HepG2 (cell line): ENCODE results near the gene PKD2L1. TPM values are rescaled to one million over a fixed set of nuclear protein-coding genes. Genes with fewer than 3 reads are reported as not detected.
A peak's percentile ranks its signal among the peaks of the same experiment; 100 is the strongest.

Experiments
- ATF6 ChIP-seq: sonication (generic); formaldehyde crosslinking; conservative IDR thresholded peaks from 2 replicates; pipeline ENCODE4 v1.4.0; 2020; ENCODE audit warnings: missing genetic modification reagents
- DNMT3B ChIP-seq: conservative IDR thresholded peaks from 2 replicates; pipeline ENCODE4 v1.6.1; 2016; ENCODE audit warnings: missing biosample characterization, control low read depth
- ETV5 ChIP-seq: IDR thresholded peaks from 2 replicates; pipeline ENCODE4 v1.6.1; 2018; ENCODE audit warnings: missing biosample characterization, missing genetic modification reagents, inconsistent platforms, borderline replicate concordance
- FOXK2 ChIP-seq: fragments of 450-650 bp; IDR thresholded peaks from 2 replicates; pipeline ENCODE4 v1.6.1; 2016
- GATAD2A ChIP-seq: IDR thresholded peaks from 2 replicates; pipeline ENCODE4 v1.6.1; 2016
- IRF2 ChIP-seq: IDR thresholded peaks from 2 replicates; pipeline ENCODE4 v1.6.1; 2018; ENCODE audit warnings: missing genetic modification reagents, missing compliant biosample characterization
- KAT2B ChIP-seq: fragments of 150-350 bp; IDR thresholded peaks from 2 replicates; pipeline ENCODE4 v1.6.1; 2014; ENCODE audit warnings: low read depth, low read length, borderline replicate concordance
- MEIS1 ChIP-seq: sonication (generic); formaldehyde crosslinking; IDR thresholded peaks from 2 replicates; pipeline ENCODE4 v1.9.0; 2021; ENCODE audit warnings: mild to moderate bottlenecking, missing genetic modification reagents, moderate library complexity, borderline replicate concordance
- NCOR1 ChIP-seq: fragments of 200-600 bp; sonication (generic); IDR thresholded peaks from 2 replicates; pipeline ENCODE4 v1.7.0; 2017; ENCODE audit warnings: antibody characterized with exemption, low read length, borderline replicate concordance
- RFXAP ChIP-seq: sonication (generic); formaldehyde crosslinking; IDR thresholded peaks from 2 replicates; pipeline ENCODE4 v1.4.0; 2020; ENCODE audit warnings: missing genetic modification reagents, borderline replicate concordance
- STAT5B ChIP-seq: sonication (generic); formaldehyde crosslinking; IDR thresholded peaks from 2 replicates; pipeline ENCODE4 v1.4.0; 2020; ENCODE audit warnings: missing genetic modification reagents
- TCF7 ChIP-seq: sonication (generic); IDR thresholded peaks from 2 replicates; pipeline ENCODE4 v1.6.1; 2016; ENCODE audit warnings: antibody characterized with exemption, low read depth
- YEATS4 ChIP-seq: sonication (generic); formaldehyde crosslinking; IDR thresholded peaks from 2 replicates; pipeline ENCODE4 v1.4.0; 2020; ENCODE audit warnings: missing genetic modification reagents, borderline replicate concordance
- ZBTB33 ChIP-seq: sonication (generic); formaldehyde crosslinking; IDR thresholded peaks from 2 replicates; pipeline ENCODE4 v1.4.0; 2020; ENCODE audit warnings: missing genetic modification reagents
- ZFP90 ChIP-seq: sonication (generic); formaldehyde crosslinking; IDR thresholded peaks from 2 replicates; pipeline ENCODE4 v1.8.0; 2022; ENCODE audit warnings: missing genetic modification reagents, mild to moderate bottlenecking, inconsistent platforms, borderline replicate concordance
- ZNF160 ChIP-seq: sonication (generic); formaldehyde crosslinking; IDR thresholded peaks from 2 replicates; pipeline ENCODE4 v1.8.0; 2022; ENCODE audit warnings: mild to moderate bottlenecking, inconsistent platforms, missing genetic modification reagents
- ZNF580 ChIP-seq: IDR thresholded peaks from 2 replicates; pipeline ENCODE4 v1.6.1; 2016; ENCODE audit warnings: low read depth, borderline replicate concordance
- ZNF737 ChIP-seq: sonication (generic); formaldehyde crosslinking; IDR thresholded peaks from 2 replicates; pipeline ENCODE4 v1.5.0; 2020; ENCODE audit warnings: missing genetic modification reagents, mild to moderate bottlenecking, borderline replicate concordance
- ZNF776 ChIP-seq: sonication (generic); formaldehyde crosslinking; IDR thresholded peaks from 2 replicates; pipeline ENCODE4 v1.4.0; 2020; ENCODE audit warnings: mild to moderate bottlenecking, missing genetic modification reagents
- polyA plus RNA-seq, 8 experiments: library from polyadenylated mRNA; depleted of rRNA in 3 of 8; stranded (reverse) in 7 of 8; unstranded in 1 of 8; fragments of >200 nt; fragmentation: Illumina TruSeq in 4 of 8; extraction: Trizol in 4 of 8; gene quantifications; 2 replicates each; pipeline versions ENCODE4 v1.2.1 to v1.2.3, GENCODE V29; 2011 to 2016; ENCODE audit warnings: low read depth in 4 of 8, missing spikeins in 1 of 8, mixed read lengths in 1 of 8; ENCODE audit not compliant: insufficient read depth in 1 of 8
- total RNA-seq, 5 experiments: library from RNA; depleted of rRNA; stranded (reverse); fragments of >200 nt; fragmentation: Illumina TruSeq; extraction: Trizol; gene quantifications; 2 replicates each; pipeline ENCODE4 v1.2.3, GENCODE V29; 2016; ENCODE audit warnings: low read depth in 1 of 5
- TF ChIP-seq, protein P1 (sequence below): sonication (generic); formaldehyde crosslinking; IDR thresholded peaks from 2 replicates; pipeline ENCODE4 v1.9.0; 2022; ENCODE audit warnings: low read depth, missing genetic modification reagents
- TF ChIP-seq, protein P2 (sequence below): sonication (generic); formaldehyde crosslinking; IDR thresholded peaks from 2 replicates; pipeline ENCODE4 v1.4.0; 2020; ENCODE audit warnings: missing genetic modification reagents

The PKD2L1 gene
- total and polyA plus RNA-seq, 2 of the 13 experiments (the other 11 are each of a cell fraction or from before 2014, with no cell fraction given) = 0.07 to 0.15 TPM

DNA sequence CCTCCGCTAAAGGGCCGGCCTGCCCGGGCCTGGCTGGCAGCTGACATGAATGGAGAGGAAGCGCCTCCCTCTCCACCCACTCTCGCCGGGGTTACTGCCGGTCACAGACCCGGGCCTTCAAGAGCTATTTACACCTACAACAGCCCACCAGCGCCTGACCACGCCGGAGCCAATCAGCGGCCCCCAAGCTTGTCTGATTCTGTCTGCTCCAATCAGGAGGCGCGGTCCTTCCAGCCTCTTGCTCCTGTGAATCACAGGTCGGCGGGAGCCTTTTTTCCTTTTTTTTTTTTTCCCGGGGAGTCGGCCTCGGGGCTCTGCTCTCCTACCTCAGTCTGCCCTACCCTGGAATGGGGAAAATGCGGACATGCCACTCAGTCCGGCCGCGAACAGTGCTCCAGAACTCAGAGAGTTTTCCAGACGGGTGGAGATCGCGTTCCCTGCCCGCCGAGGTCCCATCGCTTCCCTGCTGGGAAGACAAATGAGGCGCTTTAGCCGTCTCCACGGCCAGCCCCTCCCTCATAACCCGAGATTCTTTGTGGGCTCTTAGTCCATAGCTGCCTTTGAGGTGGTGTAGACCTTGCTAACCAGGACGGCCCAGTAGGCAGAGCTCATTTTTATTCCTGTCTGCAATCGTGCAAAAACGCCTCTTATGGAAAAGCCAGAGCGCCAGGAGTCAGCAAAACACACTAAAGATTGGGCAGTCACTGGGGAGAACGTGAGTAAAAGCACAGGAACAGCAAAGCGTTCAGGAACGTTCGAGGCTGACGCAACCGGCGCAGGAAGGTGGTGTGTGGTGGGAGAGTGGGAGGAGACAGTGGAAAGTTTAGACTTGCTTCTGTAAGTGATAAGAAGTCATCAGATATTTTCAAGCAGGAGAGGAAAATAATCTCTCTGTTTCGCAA is 43.5 kb upstream of the PKD2L1 start (continued):
- TF ChIP-seq ETV5 = peak; percentile 83; the same call in 1 of the 2 replicates
- TF ChIP-seq ZBTB33 (CRISPR knock-in tag) = 0 out of 2 replicates have a peak, but pooled peaks have one; percentile 23
- peak; percentile 71; the same call in 1 of the 2 replicates for TF ChIP-seq GATAD2A
- TF ChIP-seq MEIS1 (CRISPR knock-in tag) = peak; percentile 54
- TF ChIP-seq, protein P1, sequence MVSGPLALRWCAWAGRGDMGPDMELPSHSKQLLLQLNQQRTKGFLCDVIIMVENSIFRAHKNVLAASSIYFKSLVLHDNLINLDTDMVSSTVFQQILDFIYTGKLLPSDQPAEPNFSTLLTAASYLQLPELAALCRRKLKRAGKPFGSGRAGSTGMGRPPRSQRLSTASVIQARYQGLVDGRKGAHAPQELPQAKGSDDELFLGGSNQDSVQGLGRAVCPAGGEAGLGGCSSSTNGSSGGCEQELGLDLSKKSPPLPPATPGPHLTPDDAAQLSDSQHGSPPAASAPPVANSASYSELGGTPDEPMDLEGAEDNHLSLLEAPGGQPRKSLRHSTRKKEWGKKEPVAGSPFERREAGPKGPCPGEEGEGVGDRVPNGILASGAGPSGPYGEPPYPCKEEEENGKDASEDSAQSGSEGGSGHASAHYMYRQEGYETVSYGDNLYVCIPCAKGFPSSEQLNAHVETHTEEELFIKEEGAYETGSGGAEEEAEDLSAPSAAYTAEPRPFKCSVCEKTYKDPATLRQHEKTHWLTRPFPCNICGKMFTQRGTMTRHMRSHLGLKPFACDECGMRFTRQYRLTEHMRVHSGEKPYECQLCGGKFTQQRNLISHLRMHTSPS (CRISPR knock-in tag) = no peak; the same call in 1 of the 2 replicates
- peak; percentile 24; the same call in 1 of the 2 replicates for TF ChIP-seq ZNF160 (CRISPR knock-in tag)
- no peak for TF ChIP-seq ZFP90
- TF ChIP-seq ATF6 = peak; percentile 22; the same call in 1 of the 2 replicates
- no peak for TF ChIP-seq ZNF776 (CRISPR knock-in tag)
- peak; percentile 55; the same call in 1 of the 2 replicates for TF ChIP-seq IRF2 (CRISPR knock-in tag)
- TF ChIP-seq YEATS4 (CRISPR knock-in tag) = peak; percentile 27; the same call in 1 of the 2 replicates
- TF ChIP-seq KAT2B = no peak
- TF ChIP-seq TCF7 = peak; percentile 3
- TF ChIP-seq DNMT3B (CRISPR knock-in tag) = peak; percentile 55; the same call in 1 of the 2 replicates
- 0 out of 2 replicates have a peak, but pooled peaks have one; percentile 26 for TF ChIP-seq ZNF737 (CRISPR knock-in tag)
- TF ChIP-seq STAT5B = no peak
- peak; percentile 71; the same call in 1 of the 2 replicates for TF ChIP-seq ZNF580 (CRISPR knock-in tag)
- TF ChIP-seq RFXAP (CRISPR knock-in tag) = 0 out of 2 replicates have a peak, but pooled peaks have one; percentile 47
- peak; percentile 95 for TF ChIP-seq FOXK2
- TF ChIP-seq, protein P2, sequence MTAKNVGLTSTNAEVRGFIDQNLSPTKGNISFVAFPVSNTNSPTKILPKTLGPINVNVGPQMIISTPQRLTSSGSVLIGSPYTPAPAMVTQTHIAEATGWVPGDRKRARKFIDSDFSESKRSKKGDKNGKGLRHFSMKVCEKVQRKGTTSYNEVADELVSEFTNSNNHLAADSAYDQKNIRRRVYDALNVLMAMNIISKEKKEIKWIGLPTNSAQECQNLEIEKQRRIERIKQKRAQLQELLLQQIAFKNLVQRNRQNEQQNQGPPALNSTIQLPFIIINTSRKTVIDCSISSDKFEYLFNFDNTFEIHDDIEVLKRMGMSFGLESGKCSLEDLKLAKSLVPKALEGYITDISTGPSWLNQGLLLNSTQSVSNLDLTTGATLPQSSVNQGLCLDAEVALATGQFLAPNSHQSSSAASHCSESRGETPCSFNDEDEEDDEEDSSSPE (CRISPR knock-in tag) = peak; percentile 64
- TF ChIP-seq NCOR1 = peak; percentile 89; the same call in 1 of the 2 replicates
